Body of pancreas (tissue), 4 donors: ENCODE measurements around the gene TIMM10. TPM values are rescaled to one million over a fixed set of nuclear protein-coding genes. Genes with fewer than 3 reads are reported as not detected.

Experiments used
- ATAC-seq: fragments of 150-250 bp; one replicate; pipeline ENCODE4 v1.9.1; 2016
- DNase-seq, 4 donors: peaks; one replicate each; pipeline ENCODE4 v3.0.0-alpha.2; 2019
- H3K27ac ChIP-seq, 4 donors: fragments of 200-600 bp; sonication (generic); 1 replicate in 3 of 4; 2 replicates in 1 of 4; pipeline versions ENCODE4 v1.5.1 to v1.6.1; 2016 to 2019; ENCODE audit warnings: mild to moderate bottlenecking in 1 of 4, mixed read lengths in 1 of 4, moderate library complexity in 1 of 4
- H3K27me3 ChIP-seq, 2 donors: fragments of 200-600 bp; sonication (generic); one replicate each; pipeline ENCODE4 v1.6.0; 2016; ENCODE audit warnings: mild to moderate bottlenecking in 1 of 2
- H3K36me3 ChIP-seq, 2 donors: fragments of 200-600 bp; sonication (generic); replicated peaks in 1 of 2; 2 replicates each; pipeline ENCODE4 v1.5.1; 2016; ENCODE audit warnings: low read depth in 2 of 2; ENCODE audit not compliant: insufficient read depth in 1 of 2
- H3K4me1 ChIP-seq: fragments of 200-600 bp; sonication (generic); one replicate; pipeline ENCODE4 v1.6.0; 2016
- H3K4me3 ChIP-seq, 2 donors: fragments of 200-600 bp; sonication (generic); 1 replicate in 1 of 2; 2 replicates in 1 of 2; pipeline ENCODE4 v1.5.1; 2016 to 2019
- H3K9me3 ChIP-seq, 3 donors: fragments of 200-600 bp; sonication (generic); 1 replicate in 2 of 3; 2 replicates in 1 of 3; pipeline ENCODE4 v1.5.1; 2016
- POLR2A ChIP-seq, 3 donors: fragments of 450-650 bp; IDR thresholded peaks; one replicate each; pipeline ENCODE4 v1.6.1; 2016; ENCODE audit warnings: antibody characterized with exemption in 3 of 3, mild to moderate bottlenecking in 2 of 3
- WGBS, 2 donors: methylation state at CpG; one replicate each; pipeline ENCODE4 v1.1.5; 2017; 5-methylcytosine and 5-hydroxymethylcytosine counted together
- intact Hi-C: fragments of 100-400 bp; cut with DNase I; formaldehyde crosslinking; loops from one replicate; pipeline ENCODE4 v1.15.1; 2023
- total RNA-seq, 2 donors: library from RNA; depleted of rRNA; stranded (reverse); fragments of >200 nt; gene quantifications; one replicate each; pipeline ENCODE4 v1.1.0, GENCODE V29; 2016
- TF ChIP-seq, protein P1 (sequence below), 7 experiments: fragments of 450-650 bp in 4 of 7; fragments of 200-600 bp in 3 of 7; sonication (generic) in 3 of 7; IDR thresholded peaks; one replicate each; pipeline ENCODE4 v1.5.1; 2016 to 2019; ENCODE audit warnings: antibody characterized with exemption in 7 of 7

Gene TIMM10
- total RNA-seq, 2 donors from 2014 or later: 5.6 to 24.4 TPM

DNA sequence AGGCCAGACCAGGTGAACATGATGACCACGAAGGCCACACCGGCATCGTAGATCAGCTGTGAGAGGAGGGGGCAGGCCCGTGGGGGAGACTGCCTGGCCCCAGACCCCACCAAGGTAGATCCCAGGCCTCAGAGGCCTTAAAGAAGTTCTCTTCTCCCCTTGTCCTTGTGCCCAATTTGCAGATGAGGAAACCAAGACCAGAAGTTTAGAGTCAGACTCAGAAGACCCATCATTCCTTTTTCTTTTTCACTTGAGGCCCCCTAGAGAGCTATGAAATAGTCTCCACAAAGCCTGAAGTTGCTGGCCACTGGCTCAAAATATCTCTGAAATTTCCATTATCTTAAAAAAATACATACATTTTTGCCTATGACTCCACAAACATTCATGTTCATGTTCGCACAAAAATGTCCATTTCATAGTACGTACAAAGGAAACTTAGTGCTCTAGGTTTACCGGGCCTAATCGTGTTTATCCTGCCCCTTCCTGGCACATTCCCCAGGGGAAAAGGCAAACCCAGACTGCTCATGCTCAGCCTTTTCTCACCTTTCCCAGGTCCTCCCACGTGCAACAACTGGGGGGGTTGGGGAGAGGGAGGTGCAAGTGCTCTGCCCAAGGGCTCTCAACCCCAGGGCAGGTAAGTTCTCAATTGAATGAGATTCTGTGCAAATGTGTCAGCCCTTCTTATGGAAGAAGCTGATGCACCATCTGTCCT is 34.3 kb downstream of the TIMM10 start:
- H3K36me3 ChIP-seq: no peaks in the 10 kb centered on the region
- no peaks in the 10 kb centered on the region for H3K27me3 ChIP-seq
- peaks cover 83% of the 10 kb centered on the region for H3K4me1 ChIP-seq
- intact Hi-C loops: no loop called here
- H3K9me3 ChIP-seq: peaks cover 0 to 2% (median 0%) of the 10 kb centered on the region in 3 donors
- ATAC-seq (no peak), DNase-seq (peak; percentile 65 to 84 (median 81))
- no peak overlapping the region for H3K4me3 ChIP-seq
- H3K27ac ChIP-seq: peak overlapping the region; percentile 90 to 94 (median 93)
- TF ChIP-seq, protein P1, sequence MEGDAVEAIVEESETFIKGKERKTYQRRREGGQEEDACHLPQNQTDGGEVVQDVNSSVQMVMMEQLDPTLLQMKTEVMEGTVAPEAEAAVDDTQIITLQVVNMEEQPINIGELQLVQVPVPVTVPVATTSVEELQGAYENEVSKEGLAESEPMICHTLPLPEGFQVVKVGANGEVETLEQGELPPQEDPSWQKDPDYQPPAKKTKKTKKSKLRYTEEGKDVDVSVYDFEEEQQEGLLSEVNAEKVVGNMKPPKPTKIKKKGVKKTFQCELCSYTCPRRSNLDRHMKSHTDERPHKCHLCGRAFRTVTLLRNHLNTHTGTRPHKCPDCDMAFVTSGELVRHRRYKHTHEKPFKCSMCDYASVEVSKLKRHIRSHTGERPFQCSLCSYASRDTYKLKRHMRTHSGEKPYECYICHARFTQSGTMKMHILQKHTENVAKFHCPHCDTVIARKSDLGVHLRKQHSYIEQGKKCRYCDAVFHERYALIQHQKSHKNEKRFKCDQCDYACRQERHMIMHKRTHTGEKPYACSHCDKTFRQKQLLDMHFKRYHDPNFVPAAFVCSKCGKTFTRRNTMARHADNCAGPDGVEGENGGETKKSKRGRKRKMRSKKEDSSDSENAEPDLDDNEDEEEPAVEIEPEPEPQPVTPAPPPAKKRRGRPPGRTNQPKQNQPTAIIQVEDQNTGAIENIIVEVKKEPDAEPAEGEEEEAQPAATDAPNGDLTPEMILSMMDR (IDR thresholded peaks at IDR 0.05): no peak
- TF ChIP-seq POLR2A (IDR thresholded peaks at IDR 0.05): no peak
- WGBS, 2 donors: 24 to 35% methylated on average over 5 to 9 of the region's 9 CpGs

DNA sequence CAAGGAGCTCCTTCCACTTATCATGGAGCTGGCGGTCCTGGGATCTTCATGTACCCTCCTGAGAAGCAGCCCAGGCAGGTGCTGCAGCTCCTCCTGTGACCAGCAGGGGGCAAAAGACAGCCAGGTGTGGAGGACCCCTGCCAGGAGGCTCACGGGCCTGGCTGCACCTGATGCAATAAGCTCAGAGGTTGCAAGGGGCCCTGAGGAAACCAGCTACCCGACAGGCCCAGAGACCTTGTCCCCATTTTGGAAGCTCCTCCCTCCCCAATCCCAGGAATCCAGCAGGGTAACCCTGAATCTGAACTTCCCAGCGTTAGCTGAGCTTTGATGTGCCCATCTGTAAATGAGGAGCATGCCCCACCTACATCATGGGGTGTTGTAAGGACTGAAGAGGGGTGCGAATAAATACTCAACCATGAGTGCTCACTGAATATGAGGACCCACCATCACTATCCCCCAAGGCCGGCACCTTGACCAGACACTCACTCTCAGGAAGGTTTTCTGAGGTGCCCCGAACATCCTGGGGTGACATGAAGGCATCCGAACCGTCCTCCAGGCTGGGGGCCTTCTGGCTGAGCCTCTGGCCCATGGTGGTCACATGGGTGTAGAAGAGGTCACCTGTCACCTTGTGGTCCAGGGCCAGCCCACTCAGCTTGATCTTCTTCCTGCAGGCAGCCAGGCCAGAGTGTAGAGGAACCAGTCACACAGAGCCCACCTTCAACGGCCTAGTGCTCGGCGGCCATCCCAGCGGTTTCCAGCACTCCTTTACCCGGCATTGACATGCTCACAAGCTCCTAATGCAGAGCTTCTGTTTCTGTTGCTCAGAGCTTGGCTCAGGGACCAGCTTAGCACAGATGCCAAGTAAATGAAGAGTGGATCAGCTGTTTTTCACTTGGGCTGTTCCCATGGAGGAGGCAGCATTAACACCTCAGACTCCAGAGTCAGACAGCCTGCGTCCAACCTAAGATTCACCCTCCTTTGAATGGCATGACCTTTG is 36.7 kb downstream of the TIMM10 start:
- Histone ChIP-seq H3K9me3 (peaks cover 0 to 2% (median 0%) of the 10 kb centered on the region in 3 donors), H3K27ac (peak overlapping the region; percentile 38 to 90 (median 66)), H3K27me3 (no peaks in the 10 kb centered on the region), H3K4me3 (no peak overlapping the region), H3K36me3 (peaks cover 0 to 10% of the 10 kb centered on the region in 2 donors), H3K4me1 (peaks cover 59% of the 10 kb centered on the region)
- ATAC-seq (peak; percentile 70), DNase-seq (peak; percentile 85 to 90 (median 86))
- intact Hi-C loops: no loop called here
- 14 to 37% methylated on average over 7 to 15 of the region's 15 CpGs for WGBS, 2 donors
- TF ChIP-seq, protein P1 (IDR thresholded peaks at IDR 0.05): peak; percentile 89 to 96 (median 91)
- TF ChIP-seq POLR2A (IDR thresholded peaks at IDR 0.05): no peak

DNA sequence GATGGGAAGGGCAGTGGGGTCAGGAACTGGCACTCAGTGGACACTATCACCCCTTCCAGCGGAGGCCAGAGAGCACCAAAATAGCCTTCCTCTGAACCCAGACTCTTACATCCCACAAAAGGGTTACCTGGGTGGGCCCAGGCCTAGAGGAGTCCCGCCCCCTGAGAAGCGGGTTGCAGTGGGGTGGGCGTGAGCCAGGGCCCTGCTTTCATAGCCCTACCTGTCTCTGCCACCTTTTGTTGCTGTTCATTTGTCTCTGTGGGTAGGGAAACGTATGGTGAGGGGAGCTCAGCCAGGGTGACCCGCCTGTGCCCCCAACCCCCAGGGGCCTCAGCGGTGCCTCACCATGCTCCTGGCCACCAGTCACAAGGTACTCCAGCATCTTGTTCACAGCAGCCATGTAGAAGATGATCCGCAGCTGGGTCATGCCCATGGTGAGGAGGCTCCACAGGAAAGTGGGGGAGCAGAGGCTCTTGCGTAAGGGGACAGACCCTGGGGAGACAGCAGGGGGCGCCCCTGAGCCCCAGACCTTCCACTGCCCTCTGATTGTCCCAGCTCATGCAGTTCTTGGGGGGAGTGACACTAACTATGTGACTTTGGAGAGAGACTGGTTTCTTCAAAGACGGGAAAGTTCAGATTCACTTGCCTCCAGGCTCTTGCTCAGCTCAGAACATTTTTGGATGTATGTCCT is 39.0 kb downstream of the TIMM10 start:
- intact Hi-C loops: no loop called here
- Histone ChIP-seq H3K27ac (no peak overlapping the region), H3K4me3 (no peak overlapping the region), H3K4me1 (peaks cover 36% of the 10 kb centered on the region), H3K36me3 (peaks cover 0 to 14% of the 10 kb centered on the region in 2 donors), H3K9me3 (peaks cover 0 to 2% (median 0%) of the 10 kb centered on the region in 3 donors), H3K27me3 (no peaks in the 10 kb centered on the region)
- no peak for ATAC-seq
- peak in 3 of 4 donors; percentile 41 to 62 (median 56) for DNase-seq
- WGBS, 2 donors: 80 to 87% methylated on average over 9 to 11 of the region's 11 CpGs
- TF ChIP-seq POLR2A (IDR thresholded peaks at IDR 0.05): no peak
- TF ChIP-seq, protein P1 (IDR thresholded peaks at IDR 0.05): peak; percentile 29 to 55 (median 48)

DNA sequence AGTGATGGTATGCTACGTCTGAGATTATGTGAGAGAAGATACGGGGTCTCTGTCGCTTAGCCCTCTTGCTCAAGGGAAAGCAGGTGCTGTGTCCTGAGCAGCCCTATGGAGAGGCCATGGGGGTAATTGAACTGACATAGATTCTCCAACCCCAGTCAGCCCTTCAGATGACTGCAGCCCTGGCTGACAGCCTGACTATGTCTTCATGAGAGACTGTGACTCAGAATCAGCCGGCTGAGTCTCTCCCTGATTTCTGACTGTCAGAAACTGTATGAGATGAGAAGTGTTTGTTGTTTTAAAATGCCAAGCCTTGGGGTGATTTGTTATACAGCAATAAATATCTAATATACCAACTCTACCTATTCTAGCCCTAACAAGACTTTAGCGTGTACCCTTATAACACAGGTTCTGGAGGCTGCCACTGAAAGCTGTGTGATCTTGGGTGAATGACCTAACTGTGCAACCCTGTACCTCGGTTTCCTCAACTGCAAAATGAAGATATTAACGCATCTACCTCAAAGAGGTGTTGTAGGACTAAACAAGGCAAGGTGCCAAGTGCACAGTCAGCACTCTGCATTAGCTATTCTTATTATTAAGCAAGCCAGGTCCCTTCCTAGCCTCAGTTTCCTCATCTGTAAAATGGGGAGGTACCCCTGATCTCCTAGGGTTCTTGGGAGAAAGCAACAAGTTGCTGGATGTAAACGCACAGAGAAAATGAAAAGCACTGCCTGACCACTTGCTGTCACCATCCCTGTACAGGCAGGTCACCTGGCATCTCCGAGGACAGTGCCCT is 39.9 kb downstream of the TIMM10 start:
- no peak for ATAC-seq
- Histone ChIP-seq H3K4me1 (peaks cover 27% of the 10 kb centered on the region), H3K27ac (no peak overlapping the region), H3K27me3 (no peaks in the 10 kb centered on the region), H3K4me3 (no peak overlapping the region), H3K9me3 (peaks cover 0 to 2% (median 0%) of the 10 kb centered on the region in 3 donors), H3K36me3 (peaks cover 4 to 17% of the 10 kb centered on the region in 2 donors)
- intact Hi-C loops: no loop called here
- WGBS, 2 donors: 79 to 82% methylated on average over 9 of the region's 9 CpGs
- DNase-seq: peak in 1 of 4 donors; percentile 8
- no peak for TF ChIP-seq POLR2A (IDR thresholded peaks at IDR 0.05)
- TF ChIP-seq, protein P1 (IDR thresholded peaks at IDR 0.05): no peak
